A673 (cell line): ENCODE measurements around the gene B9D1. TPM values are rescaled to one million over a fixed set of nuclear protein-coding genes. Genes with fewer than 3 reads are reported as not detected.
A peak's percentile ranks its signal among the peaks of the same experiment; 100 is the strongest.

Source experiments
- BruUV-seq: library from RNA; stranded (reverse); fragments of 400-500 nt; replicated peaks from 2 replicates; lab custom pipeline; 2021; lab: Mats Ljungman, UMichigan
- CTCF ChIA-PET: fragments of 300-600 bp; sonication (Branson Sonifier 250); formaldehyde crosslinking; loops from one replicate; lab custom pipeline; 2022; ENCODE audit warnings: antibody characterized with exemption; lab: Charles Lee
- POLR2A ChIA-PET: fragments of 300-600 bp; sonication (Branson Sonifier 250); formaldehyde crosslinking; loops from one replicate; lab custom pipeline; 2022; ENCODE audit warnings: antibody characterized with exemption; ENCODE audit not compliant: low non-redundant PET; lab: Charles Lee
- DNase-seq: peaks from one replicate; pipeline ENCODE4 v3.0.0-alpha.2; 2015; ENCODE audit warnings: low spot score
- H3K27ac ChIP-seq: fragments of 200-600 bp; sonication (generic); 2 replicates; pipeline ENCODE4 v1.5.1; 2016; ENCODE audit warnings: mixed run types, low read depth, mild to moderate bottlenecking, mixed read lengths, antibody characterized with exemption, low read length; ENCODE audit not compliant: poor library complexity, severe bottlenecking
- H3K27me3 ChIP-seq: fragments of 200-600 bp; sonication (generic); replicated peaks from 2 replicates; pipeline ENCODE4 v1.6.1; 2017; ENCODE audit warnings: mixed run types, low read depth, mild to moderate bottlenecking, mixed read lengths, antibody characterized with exemption, low read length; ENCODE audit not compliant: insufficient read depth, poor library complexity
- H3K36me3 ChIP-seq: fragments of 200-600 bp; sonication (generic); 2 replicates; pipeline ENCODE4 v1.6.1; 2016; ENCODE audit warnings: mixed run types, mild to moderate bottlenecking, mixed read lengths, antibody characterized with exemption, low read length; ENCODE audit not compliant: insufficient read depth, poor library complexity, severe bottlenecking
- H3K4me1 ChIP-seq: fragments of 200-600 bp; sonication (generic); 2 replicates; pipeline ENCODE4 v1.6.1; 2017; ENCODE audit warnings: mixed run types, mild to moderate bottlenecking, mixed read lengths, antibody characterized with exemption, low read length; ENCODE audit not compliant: insufficient read depth, poor library complexity, severe bottlenecking
- H3K4me3 ChIP-seq: fragments of 200-600 bp; sonication (generic); 2 replicates; pipeline ENCODE4 v1.5.1; 2016; ENCODE audit warnings: low read depth, mixed run types, mild to moderate bottlenecking, mixed read lengths, low read length; ENCODE audit not compliant: poor library complexity, severe bottlenecking
- H3K9me3 ChIP-seq: fragments of 200-600 bp; sonication (generic); 2 replicates; pipeline ENCODE4 v1.6.1; 2016; ENCODE audit warnings: mixed run types, low read depth, mild to moderate bottlenecking, mixed read lengths, antibody characterized with exemption, low read length; ENCODE audit not compliant: poor library complexity, severe bottlenecking
- CTCF ChIP-seq: fragments of 300-800, 200-600 bp; sonication (generic); conservative IDR thresholded peaks from 2 replicates; pipeline ENCODE4 v1.5.1; 2017; ENCODE audit warnings: low read depth, mild to moderate bottlenecking, antibody characterized with exemption, low read length, moderate library complexity, mixed read lengths
- EZH2 ChIP-seq: fragments of 200-600 bp; sonication (generic); IDR thresholded peaks from 2 replicates; pipeline ENCODE4 v1.6.1; 2017; ENCODE audit warnings: borderline replicate concordance, low read depth, mild to moderate bottlenecking, mixed read lengths, antibody characterized with exemption, low read length; ENCODE audit not compliant: poor library complexity, severe bottlenecking
- intact Hi-C: fragments of 100-400 bp; cut with micrococcal nuclease; formaldehyde crosslinking; loops from one replicate; pipeline ENCODE4 v1.10.0; 2022; ENCODE audit not compliant: unreplicated experiment
- total RNA-seq: library from RNA; stranded (reverse); gene quantifications from 2 replicates; pipeline ENCODE4 v1.2.3, GENCODE V29; 2021

B9D1 gene
- total RNA-seq, 1 experiment from 2014 or later: 37.0 TPM

GRCh38 chr17:19401321-19402010 is 38.9 kb upstream of the B9D1 start:
- POLR2A ChIA-PET: no interaction called here
- no peak overlapping the region for H3K4me3 ChIP-seq
- H3K27ac ChIP-seq: no peak overlapping the region
- H3K4me1 ChIP-seq: peaks cover 24% of the 10 kb centered on the region
- H3K9me3 ChIP-seq: no peaks in the 10 kb centered on the region
- no peaks in the 10 kb centered on the region for H3K36me3 ChIP-seq
- intact Hi-C loops: no loop called here
- CTCF ChIA-PET: no interaction called here
- no peak for DNase-seq
- no peaks in the 10 kb centered on the region for H3K27me3 ChIP-seq
- TF ChIP-seq EZH2 (no peak), CTCF (no peak)
- BruUV-seq: no TSS peak

- intact Hi-C loops: no loop called here
- BruUV-seq: no TSS peak
- POLR2A ChIA-PET: no interaction called here
- H3K9me3 ChIP-seq: no peaks in the 10 kb centered on the region
- CTCF ChIA-PET: no interaction called here
- H3K4me1 ChIP-seq: peaks cover 24% of the 10 kb centered on the region
- no peak for DNase-seq
- no peaks in the 10 kb centered on the region for H3K36me3 ChIP-seq
- TF ChIP-seq CTCF (no peak), EZH2 (no peak)
- no peaks in the 10 kb centered on the region for H3K27me3 ChIP-seq
- no peak overlapping the region for H3K4me3 ChIP-seq
- H3K27ac ChIP-seq: no peak overlapping the region
Observed at GRCh38 chr17:19399750-19400450, 37.4 kb upstream of the B9D1 start.

GRCh38 chr17:19398301-19399181 is 36.0 kb upstream of the B9D1 start:
- H3K9me3 ChIP-seq: no peaks in the 10 kb centered on the region
- no peaks in the 10 kb centered on the region for H3K36me3 ChIP-seq
- H3K27me3 ChIP-seq: no peaks in the 10 kb centered on the region
- intact Hi-C loops: no loop called here
- CTCF ChIA-PET: no interaction called here
- TF ChIP-seq EZH2: no peak
- no peak for TF ChIP-seq CTCF
- peak overlapping the region; percentile 11 for H3K27ac ChIP-seq
- POLR2A ChIA-PET: no interaction called here
- no peak overlapping the region for H3K4me3 ChIP-seq
- peaks cover 24% of the 10 kb centered on the region for H3K4me1 ChIP-seq
- no TSS peak for BruUV-seq
- DNase-seq: peak; percentile 56
